HG02623 (cell line): Measurements from ENCODE around the gene TM9SF4.
A peak's percentile ranks its signal among the peaks of the same experiment; 100 is the strongest.

ENCODE experiments used
- ATAC-seq: cut with Tn5 transposase; IDR thresholded peaks from one replicate; pipeline ENCODE4 v1.9.1; 2021; ENCODE audit warnings: moderate library complexity; ENCODE audit not compliant: unreplicated experiment

TM9SF4 gene

DNA sequence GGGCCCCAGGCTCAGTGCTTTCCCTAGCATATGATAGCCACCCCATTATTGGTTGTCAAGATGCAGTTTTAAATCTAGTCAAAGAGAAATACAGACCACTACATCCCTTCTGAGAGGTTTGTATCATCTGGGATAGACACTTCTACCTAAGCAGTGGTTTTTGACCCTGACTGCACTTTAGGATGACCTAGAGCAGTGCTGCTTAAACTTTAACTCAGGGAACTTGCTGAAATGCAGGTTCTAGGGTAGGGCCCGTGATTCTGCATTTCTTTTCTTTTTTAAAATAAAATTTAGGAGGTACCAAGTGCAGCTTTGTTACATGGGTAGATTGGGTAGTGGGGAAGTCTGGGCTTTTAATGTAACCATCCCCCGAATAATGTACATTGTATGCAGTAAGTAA, 18.7 kb downstream of the TM9SF4 start:
- no peak for ATAC-seq

DNA sequence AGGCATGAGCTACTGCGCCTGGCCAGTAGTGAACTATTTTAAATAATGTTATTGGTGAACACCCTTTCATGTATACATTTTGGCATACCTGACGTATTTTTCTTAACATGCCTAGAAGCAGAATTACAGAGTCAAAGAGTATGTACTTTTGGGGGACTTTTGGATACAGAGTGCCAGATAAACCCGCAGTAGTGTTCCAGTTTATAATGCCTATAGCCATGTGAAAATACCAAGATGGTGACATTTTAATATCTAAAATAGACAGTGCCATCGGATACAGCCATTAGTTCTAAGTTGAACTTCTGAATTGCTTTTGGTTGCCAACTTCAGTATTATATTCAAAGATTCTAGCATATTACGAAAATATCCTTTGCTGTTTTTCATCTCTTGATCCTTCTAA, 20.3 kb downstream of the TM9SF4 start:
- no peak for ATAC-seq

DNA sequence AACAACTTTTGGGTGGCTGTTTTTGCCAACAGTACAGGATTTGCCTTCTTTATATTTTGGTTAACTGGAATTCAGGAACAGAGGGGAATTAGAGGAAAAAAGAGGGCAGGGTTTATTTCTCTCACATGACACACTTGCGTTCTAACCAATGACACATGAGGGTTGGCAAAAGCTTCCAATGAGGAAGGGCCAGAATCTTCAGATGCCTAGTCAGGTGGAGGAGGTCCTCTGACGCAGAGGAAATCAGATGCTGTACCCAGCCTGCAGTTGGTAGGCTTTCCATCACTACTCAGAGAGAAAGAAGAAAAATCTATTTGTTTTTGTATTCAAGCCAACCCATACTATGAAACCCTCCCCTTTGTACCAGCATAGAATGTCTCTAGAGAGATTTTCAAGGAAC, 20.8 kb downstream of the TM9SF4 start:
- no peak for ATAC-seq

DNA sequence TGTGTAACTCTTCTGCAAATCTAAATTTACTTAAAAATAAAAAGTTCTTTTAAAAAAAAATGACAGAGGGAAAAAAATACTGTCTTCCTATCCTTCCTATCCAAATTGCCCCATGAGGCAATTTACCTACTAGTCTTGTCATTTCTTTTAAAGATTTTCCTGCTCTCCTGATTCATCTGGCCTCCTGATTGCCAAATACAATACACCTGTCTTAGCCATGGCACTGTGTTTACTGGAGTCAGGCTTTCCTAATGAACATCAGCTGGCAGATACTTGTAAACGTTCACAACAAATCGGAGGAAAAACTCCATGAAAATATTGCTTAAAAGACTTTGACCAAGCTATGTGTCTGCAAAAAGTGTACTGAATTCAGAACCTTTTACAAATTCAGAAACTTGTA, 21.5 kb downstream of the TM9SF4 start:
- no peak for ATAC-seq

DNA sequence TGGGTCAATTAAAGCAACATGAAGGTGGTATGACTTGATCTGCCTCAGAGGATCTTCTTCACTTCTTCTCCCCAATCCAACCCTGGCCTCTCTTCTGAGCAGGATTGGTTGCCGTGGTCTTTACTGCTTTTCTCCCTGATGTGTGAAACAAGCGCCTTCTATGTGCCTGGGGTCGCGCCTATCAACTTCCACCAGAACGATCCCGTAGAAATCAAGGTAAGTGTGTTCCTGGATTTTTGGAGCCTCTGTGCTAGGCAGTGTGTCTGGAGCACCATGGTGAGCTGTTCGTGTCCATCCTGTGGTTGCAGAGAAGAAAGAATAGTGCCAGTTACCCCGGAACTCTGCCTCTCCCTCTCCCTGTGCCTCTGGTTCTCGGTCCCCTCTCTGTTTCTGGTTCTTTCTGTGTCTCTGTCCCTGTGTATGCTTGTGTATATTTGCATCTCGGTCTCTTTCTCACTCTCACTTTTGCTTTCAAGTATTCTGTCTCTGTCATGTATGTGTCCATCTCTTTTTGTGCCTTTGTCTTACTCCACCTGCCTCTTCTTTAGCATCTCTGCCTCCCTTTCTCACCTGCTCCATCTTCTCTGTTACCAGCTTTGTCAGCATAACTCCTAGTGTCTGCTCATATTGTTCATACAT, 23.5 kb downstream of the TM9SF4 start:
- peak; percentile 81 for ATAC-seq

DNA sequence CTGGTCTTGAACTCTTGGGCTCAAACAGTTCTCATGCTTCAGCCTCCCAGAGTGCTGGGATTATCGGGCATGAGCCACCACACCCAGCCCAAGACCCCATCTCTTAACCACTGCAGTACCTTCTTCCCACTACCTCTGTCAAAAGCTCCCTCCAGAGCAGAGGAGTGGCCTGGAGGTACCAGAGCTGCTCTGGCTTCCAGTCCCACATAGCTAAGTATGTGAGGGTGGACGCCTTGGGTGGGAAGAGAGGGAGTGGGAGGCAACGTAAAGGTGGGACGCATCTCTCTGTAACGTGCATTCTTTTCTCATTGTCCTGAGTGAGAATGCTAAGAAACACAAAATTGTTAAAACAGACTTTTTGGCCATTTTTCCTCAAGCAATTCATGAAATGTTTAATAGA, 24.5 kb downstream of the TM9SF4 start:
- ATAC-seq, result no peak

DNA sequence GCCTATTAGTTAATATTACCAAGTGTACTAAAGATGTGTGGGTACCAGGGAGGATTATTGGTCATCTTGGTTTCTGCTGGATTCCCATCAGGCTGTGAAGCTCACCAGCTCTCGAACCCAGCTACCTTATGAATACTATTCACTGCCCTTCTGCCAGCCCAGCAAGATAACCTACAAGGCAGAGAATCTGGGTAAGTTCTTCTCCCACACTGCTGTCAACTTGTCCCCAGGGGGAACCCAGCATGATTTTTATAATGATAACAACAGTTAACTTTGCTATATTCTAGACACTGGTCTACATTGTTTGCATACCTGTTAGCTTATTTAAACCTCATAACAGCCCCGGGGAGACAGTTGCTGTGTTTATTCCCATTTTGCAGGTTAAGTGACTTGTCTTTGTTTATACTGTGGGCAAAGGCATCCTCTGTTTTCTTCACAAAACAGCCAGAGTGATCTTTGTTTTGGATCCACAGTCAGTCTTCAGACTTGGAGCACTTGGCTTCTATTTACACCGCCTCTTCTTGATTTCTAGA, 26.5 kb downstream of the TM9SF4 start:
- no peak for ATAC-seq

DNA sequence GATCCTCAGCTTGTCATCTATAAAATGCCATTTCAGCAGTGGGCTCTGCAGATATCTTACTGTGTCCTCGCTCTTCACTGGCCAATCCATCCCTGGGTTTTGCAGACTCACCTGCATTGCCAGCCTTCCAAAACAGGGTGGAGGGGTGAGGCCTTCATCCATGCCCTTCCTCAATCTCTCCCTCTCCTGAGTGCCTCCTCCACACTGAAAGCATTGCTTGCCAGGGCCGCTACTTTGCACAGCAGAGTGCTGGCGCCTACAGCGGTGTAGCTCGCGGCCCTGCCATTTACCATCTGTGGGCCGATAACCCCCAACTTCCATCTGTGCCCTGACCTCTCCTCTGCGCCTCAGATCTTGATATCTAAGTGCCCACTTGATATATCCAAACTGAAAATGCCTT, 29.4 kb downstream of the TM9SF4 start:
- no peak for ATAC-seq

DNA sequence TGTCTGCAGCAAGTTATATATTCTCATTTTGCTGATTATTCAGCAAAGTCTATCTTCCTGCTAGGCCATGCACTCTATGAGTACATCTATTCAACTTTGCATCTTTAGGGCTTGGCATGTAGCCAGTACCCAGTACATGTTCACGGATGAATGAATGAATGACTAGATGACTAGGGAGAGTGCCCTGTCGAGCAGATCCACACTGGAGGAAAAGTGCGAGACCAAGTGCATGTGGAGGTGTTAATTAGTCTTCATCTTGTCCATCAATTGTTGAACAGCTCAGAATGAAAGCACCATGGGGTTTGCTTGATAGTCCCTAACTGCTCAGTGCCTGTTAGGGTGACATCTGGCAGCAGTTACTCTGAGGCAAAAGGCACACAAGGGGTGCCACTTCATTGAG, 30.4 kb downstream of the TM9SF4 start:
- no peak for ATAC-seq

DNA sequence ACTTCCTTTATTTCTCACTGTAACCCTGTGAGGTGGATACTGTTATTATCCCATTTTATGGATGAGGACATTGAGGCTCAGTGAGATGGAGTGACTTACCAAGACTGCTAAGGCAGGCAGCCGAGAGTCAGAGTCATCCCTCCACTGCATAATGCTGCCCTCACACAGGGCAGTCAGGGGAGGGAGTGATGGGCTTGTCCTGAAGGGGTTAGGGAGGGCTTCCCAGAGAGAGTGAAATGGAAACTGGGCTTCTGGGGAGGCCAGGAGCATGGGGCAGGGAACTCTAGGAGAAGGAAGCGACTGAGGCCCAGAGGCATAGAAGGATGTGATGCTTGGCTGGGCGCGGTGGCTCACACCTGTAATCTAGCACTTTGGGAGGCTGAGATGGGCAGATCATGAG, 31.1 kb downstream of the TM9SF4 start:
- no peak for ATAC-seq

DNA sequence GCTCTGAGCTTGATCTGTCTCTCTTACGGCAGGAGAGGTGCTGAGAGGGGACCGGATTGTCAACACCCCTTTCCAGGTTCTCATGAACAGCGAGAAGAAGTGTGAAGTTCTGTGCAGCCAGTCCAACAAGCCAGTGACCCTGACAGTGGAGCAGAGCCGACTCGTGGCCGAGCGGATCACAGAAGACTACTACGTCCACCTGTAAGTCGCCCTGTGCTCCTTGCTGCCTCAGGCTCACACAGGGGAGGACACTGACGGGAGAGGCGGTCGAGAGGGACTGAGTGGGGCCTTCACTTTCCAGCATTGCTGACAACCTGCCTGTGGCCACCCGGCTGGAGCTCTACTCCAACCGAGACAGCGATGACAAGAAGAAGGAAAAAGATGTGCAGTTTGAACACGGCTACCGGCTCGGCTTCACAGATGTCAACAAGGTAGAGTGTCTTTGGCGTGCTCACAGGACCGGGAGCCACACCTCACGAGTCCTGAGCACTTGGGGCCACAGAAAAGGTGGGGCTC, 32.0 kb downstream of the TM9SF4 start:
- no peak for ATAC-seq

DNA sequence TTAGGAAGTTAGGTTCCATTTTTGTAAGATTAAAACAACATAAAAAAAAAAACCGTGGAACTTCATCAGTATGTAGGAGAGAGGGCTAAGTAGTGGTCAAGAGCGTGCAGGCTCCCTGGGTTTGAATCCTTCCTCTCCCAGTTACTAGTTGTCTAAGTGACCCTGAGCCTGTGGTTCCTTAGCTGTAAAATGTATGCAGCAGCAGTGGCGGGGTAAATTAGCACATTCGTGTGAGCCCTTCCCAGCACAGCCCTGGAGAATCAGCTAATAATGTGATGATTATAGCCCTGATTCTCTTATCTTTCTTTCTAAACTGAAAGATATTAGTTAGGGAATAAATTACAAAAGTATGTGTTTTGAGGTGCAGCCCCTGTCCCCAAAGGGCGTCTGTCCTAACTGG, 32.6 kb downstream of the TM9SF4 start:
- no peak for ATAC-seq

DNA sequence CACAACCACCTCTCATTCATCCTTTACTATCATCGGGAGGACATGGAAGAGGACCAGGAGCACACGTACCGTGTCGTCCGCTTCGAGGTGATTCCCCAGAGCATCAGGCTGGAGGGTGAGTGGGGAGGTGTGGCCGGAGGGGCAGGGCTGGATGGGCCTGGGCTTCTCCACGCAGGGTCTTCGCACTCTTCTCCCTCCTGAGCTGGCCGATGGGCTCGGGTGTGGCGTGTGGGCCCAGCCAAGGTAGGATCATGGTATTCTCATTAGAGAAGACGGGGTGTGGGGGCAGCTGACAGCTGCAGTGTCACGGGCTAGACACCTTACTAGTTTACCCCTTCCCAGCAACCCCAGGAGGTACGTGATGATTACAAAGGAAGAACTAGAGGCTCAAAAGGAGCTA, 33.5 kb downstream of the TM9SF4 start:
- no peak for ATAC-seq

DNA sequence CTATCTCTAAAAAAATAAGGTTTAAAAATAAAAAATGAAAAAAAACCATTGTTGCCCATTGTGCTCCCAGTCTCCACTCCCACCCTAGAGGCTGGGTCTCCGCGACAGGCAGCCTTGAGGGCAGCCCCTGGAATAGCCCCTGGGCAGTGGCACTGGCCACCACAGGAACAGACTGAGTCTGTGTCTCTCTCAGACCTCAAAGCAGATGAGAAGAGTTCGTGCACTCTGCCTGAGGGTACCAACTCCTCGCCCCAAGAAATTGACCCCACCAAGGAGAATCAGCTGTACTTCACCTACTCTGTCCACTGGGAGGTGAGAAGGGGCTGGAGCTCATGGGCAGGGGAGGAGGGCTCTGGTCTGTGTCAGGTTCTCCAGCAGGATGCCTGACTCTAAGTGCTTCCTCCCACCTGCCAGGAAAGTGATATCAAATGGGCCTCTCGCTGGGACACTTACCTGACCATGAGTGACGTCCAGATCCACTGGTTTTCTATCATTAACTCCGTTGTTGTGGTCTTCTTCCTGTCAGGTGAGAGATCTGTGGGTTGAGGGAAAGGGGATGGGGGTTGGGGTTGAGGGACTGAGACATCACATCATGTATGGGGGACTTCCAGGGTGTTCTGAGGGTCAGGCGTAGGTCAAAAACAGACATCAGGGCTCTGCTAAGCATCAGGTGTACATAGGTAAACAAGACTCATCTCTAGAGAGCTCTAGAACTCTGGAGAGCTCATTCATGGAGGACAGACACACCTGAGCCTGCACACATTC, 35.6 kb downstream of the TM9SF4 start:
- no peak for ATAC-seq

DNA sequence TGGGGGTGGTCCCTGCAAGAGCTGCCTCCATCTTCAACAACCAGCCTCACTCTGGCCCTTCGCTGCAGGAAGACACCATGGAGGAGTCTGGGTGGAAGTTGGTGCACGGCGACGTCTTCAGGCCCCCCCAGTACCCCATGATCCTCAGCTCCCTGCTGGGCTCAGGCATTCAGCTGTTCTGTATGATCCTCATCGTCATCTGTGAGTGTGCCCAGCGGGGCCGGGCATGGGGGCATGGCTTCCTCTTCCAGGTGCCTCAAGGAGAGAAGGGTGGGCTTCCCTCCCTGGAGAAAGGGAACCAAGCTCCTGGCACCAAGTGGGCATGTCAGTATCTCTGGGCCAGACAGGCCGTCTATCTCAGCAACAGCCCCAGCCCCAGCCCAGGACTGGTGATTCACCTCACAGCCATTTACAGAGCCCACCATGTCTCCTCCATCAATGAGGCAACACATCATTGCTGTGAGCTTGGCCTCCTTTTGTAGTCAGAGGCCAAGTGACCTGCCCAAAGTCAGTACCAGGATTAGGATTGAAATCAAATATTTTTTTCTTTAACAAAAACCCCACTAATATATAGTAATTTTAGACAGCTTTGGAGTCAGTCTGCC, 40.2 kb downstream of the TM9SF4 start:
- ATAC-seq, result no peak

DNA sequence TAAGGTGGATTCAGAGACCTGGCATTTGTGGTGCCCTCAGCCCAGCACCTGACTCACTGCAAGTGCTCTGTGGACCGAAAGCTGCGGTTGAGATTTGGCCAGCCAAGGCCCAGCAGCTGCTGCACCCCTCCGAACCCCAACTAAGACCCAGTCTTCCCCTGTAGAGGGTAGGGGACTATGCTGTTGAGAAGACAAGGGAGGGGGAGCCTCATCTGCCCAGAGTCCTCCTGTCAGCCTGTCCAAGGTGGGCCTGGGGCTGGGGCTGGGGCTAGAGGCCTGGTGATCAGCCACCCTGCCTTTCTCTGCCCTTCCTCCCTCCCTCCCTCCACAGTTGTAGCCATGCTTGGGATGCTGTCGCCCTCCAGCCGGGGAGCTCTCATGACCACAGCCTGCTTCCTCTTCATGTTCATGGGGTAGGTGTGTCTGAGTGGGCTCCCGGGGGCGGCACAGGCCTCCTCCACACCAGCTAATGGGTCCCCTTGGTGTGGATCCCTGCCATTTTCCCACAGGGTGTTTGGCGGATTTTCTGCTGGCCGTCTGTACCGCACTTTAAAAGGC, 40.9 kb downstream of the TM9SF4 start:
- no peak for ATAC-seq

DNA sequence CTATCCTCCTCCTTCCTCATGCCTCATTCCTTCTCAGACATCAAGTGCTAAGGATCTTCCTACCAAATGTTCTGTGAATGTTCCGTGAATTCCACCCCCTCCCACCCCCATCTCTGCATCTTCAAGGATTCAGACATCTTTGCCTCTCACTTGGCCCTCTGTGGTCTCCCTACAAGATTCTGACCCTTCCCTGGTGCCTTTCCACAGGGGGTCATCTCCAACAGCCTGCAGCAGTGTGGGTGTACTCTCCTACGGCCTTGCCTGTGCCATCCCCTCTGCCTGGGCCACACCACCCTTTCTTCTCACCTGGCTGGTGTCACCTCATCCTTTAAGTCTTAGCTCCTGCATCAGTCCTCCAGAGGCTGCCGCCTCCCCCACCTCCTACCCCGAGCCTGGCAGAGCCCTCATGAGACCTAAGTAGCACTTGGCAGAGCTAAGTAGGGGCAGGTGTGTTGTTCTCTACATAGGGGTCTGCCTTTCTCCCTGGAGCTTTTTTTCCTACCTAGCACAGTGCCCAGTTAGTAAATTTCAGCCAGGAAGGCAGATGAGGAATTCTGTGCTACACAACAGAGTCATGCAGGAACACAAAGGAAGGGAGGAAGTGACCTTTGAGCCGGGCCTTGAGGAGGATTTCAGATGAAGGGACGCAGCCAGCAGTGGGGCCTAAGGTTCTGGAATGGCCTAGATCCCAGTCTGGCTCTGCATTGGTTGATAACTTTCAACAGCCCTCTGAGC, 43.1 kb downstream of the TM9SF4 start:
- no peak for ATAC-seq

DNA sequence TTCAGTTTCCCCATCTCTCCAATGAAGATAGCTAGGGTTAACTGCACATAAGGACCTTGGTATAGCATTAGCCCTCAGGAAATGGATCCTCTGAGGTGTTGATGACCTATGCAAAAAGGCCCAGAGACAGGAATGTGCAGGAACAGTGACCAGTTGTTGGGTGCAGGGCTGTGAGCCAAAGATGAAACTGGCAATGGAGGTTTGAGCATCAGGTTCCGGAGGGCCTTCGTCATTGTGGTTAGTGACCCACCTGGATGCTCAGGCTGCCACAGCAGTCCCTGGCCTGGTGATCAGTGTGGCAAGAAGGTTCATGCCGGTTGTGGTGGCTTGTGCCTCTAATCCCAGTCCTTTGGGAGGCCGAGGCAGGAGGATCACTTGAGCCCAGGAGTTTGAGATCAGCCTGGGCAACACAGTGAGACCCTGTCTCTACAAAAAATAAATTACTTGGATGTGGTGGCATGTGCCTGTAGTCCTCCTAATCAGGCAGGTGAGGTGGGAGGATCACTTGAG, 43.7 kb downstream of the TM9SF4 start:
- no peak for ATAC-seq

DNA sequence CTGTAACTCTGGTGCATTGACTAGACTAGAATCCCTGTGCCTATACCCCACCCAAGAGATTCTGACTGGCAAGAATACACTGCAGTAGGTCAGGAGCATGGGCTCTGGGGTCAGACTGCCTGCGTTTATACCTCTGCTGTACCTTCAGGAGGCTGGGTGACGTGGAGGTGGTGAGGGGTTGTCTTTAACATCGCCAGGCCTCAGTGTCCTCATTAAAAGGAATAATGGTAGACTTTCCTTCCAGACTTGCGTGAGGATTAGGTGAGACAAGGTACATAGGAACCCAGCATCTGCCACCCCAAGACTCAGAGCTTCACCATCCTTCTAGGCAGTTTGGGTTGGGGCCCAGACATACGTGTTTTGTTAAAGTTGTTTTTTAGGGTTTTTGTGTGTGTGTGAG, 44.3 kb downstream of the TM9SF4 start:
- ATAC-seq, result no peak

DNA sequence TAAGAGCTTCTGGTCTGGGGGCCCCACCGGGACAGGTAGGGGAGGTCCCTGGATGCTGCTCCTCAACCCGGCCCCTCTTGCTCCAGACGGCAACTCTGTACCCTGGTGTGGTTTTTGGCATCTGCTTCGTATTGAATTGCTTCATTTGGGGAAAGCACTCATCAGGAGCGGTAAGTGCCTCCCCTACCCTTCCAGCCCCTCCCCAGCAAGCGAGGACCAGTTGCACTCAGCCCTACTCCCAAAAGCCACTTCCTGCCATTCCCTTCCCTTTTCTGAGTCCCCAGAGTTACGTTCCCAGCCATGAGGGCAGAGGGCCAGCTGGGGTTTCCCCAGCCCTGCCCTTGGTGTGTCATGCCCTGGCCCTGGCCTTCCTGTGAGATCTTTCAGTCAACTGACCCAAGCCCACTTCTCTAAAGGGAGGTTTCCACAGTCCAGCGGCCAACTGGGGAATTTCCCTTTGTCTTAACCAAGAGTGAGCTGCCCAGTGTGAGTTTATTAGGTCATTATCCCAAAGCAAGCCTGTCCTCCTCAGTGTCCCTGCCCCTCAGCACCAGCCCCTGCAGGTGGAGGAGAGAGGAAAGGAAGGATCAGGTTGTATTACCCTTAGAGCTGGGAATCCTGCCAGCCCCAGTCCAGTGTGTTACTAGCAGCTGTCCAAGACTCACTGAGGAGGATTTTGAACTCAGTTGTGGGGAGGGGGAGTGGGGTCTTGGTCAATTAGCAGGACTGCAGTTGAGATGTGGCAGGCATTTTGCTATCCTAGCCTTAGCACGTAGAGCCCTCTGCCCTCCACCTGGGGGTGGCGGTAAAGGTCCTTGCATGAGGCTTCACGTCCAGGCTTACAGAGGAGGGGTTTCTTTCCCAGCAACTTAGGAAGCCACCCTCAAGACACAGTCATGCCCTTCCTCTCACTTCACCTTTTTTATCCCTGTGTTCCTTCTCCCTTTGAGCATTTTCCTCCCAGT, 45.8 kb downstream of the TM9SF4 start:
- no peak for ATAC-seq
